ENCODE measurements around the gene PRKG1.

GRCh38 chr10:51288511-51288910 lies 214.2 kb downstream of the PRKG1 start:
- TF ChIP-seq POLR2AphosphoS5 (IDR thresholded peaks at IDR 0.05; ENCODE audit: low read depth) (no peak), CTCF (IDR thresholded peaks at IDR 0.05; ENCODE audit: insufficient read depth, low read length) (no peak), GABPA (IDR thresholded peaks at IDR 0.05; ENCODE audit: low read depth) (no peak)

All from HL-60 (cell line).